BE2C (cell line): ENCODE data around the gene SPATA2.

Experiments used
- DNase-seq: peaks from one replicate; pipeline ENCODE4 v3.0.0-alpha.2; 2020
- H3K27me3 ChIP-seq: fragments of 250-450 bp; sonication (Bioruptor Pico); 2 replicates; pipeline ENCODE4 v1.5.1; 2020; ENCODE audit warnings: mild to moderate bottlenecking
- H3K36me3 ChIP-seq: fragments of 250-450 bp; sonication (Bioruptor Pico); 2 replicates; pipeline ENCODE4 v1.5.1; 2020; ENCODE audit warnings: mild to moderate bottlenecking
- H3K4me1 ChIP-seq: fragments of 250-450 bp; sonication (Bioruptor Pico); 2 replicates; pipeline ENCODE4 v1.5.1; 2020
- H3K4me3 ChIP-seq: 2 replicates; pipeline ENCODE4 v1.5.1; 2011; ENCODE audit warnings: low read depth, low read length
- H3K9me3 ChIP-seq: fragments of 250-450 bp; sonication (Bioruptor Pico); 2 replicates; pipeline ENCODE4 v1.5.1; 2020
- TF ChIP-seq, protein P1 (sequence below): IDR thresholded peaks from 2 replicates; pipeline ENCODE4 v1.5.1; 2012; ENCODE audit warnings: mild to moderate bottlenecking, low read depth, low read length

Gene SPATA2

DNA sequence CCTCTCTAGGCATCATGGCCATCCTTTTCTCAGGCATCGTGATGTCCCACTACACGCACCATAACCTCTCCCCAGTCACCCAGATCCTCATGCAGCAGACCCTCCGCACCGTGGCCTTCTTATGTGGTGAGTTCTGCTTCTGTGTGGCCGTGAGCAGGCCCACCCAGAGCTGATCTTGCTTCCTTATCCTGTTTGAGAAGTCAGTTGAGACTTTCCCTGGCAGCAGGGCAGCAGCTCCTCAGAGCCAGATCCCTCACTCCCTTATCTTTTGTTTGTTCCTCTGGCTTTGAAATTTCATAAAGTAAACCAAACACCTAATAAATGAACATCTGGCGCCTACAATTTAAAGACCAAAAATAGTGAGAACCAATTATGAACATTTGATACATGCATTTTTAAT, 40.6 kb downstream of the SPATA2 start:
- Histone ChIP-seq H3K9me3 (no peaks in the 10 kb centered on the region), H3K4me1 (no peaks in the 10 kb centered on the region), H3K27me3 (no peaks in the 10 kb centered on the region), H3K4me3 (no peak overlapping the region), H3K36me3 (no peaks in the 10 kb centered on the region)
- no peak for DNase-seq
- TF ChIP-seq, protein P1, sequence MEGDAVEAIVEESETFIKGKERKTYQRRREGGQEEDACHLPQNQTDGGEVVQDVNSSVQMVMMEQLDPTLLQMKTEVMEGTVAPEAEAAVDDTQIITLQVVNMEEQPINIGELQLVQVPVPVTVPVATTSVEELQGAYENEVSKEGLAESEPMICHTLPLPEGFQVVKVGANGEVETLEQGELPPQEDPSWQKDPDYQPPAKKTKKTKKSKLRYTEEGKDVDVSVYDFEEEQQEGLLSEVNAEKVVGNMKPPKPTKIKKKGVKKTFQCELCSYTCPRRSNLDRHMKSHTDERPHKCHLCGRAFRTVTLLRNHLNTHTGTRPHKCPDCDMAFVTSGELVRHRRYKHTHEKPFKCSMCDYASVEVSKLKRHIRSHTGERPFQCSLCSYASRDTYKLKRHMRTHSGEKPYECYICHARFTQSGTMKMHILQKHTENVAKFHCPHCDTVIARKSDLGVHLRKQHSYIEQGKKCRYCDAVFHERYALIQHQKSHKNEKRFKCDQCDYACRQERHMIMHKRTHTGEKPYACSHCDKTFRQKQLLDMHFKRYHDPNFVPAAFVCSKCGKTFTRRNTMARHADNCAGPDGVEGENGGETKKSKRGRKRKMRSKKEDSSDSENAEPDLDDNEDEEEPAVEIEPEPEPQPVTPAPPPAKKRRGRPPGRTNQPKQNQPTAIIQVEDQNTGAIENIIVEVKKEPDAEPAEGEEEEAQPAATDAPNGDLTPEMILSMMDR = no peak

DNA sequence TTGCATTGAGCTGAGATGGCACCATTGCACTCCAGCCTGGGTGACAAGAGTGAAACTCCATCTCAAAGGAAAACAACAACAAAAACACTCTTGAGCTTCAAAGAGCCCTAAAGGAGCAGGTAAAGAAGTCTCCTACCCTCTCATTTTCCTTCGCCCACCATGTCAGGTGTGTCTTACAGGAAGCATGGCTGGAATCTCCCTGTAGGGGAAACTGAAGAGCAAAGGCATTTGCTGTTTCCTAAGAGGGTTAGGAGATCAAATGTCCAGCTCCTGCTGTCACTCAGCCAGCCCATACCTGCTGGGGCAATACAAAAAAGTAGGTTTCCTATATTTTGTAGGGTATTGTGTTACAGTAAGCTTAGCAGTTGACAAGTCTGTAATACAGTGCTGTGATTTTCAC, 43.3 kb downstream of the SPATA2 start:
- Histone ChIP-seq H3K9me3 (no peaks in the 10 kb centered on the region), H3K4me1 (no peaks in the 10 kb centered on the region), H3K36me3 (no peaks in the 10 kb centered on the region), H3K27me3 (no peaks in the 10 kb centered on the region), H3K4me3 (no peak overlapping the region)
- TF ChIP-seq, protein P1 = no peak
- DNase-seq = no peak

DNA sequence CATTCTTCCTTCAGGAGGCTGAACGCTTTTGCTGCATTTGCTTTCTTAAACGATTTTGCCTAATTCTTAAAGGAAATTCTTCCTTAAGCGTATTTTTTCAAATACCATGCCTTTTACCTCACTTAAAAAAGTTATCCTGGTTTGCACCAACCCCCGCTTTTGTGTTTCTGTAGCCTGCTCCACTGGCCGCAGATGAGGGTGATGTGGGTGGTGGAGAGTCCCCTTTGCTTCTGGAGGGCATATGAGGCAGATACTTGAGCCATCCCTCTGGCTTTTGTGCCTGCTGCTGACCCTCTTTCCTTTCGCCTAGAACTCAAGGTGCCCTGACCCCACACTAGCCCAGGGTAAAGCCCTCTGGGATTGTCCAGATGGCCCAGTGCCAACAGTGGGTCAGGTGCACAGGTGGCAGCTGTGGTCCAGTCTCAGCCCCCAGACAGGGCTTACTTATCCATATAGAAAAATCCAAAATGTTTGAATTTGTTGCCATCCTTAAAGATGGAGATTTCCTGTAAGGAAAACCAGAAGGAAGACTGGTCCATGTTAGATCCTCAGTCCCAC, 43.9 kb downstream of the SPATA2 start:
- TF ChIP-seq, protein P1 = no peak
- Histone ChIP-seq H3K9me3 (no peaks in the 10 kb centered on the region), H3K4me3 (no peak overlapping the region), H3K27me3 (no peaks in the 10 kb centered on the region), H3K36me3 (no peaks in the 10 kb centered on the region), H3K4me1 (no peaks in the 10 kb centered on the region)
- DNase-seq = no peak

DNA sequence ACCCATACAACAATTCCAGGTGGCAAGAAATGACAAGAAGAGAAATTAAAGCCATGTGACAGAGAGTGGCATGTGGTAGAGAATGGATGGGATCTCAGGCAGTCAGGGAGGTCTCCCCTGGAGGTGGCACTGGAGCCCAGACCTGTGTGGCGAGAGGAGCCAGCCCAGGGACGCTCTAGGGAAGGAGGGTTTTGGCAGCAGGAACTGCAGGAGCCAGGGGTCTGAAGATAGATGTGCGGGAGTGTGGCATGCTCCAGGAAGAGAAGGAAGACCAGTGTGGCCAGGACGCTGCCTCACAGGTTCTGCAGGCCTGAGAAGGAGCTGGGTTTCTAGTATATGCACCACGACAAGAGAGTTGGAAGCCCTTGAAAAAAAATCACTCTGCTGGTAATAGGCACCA, 45.1 kb downstream of the SPATA2 start:
- H3K4me1 ChIP-seq = no peaks in the 10 kb centered on the region
- no peaks in the 10 kb centered on the region for H3K9me3 ChIP-seq
- no peak for DNase-seq
- no peaks in the 10 kb centered on the region for H3K36me3 ChIP-seq
- TF ChIP-seq, protein P1 = no peak
- no peaks in the 10 kb centered on the region for H3K27me3 ChIP-seq
- H3K4me3 ChIP-seq = no peak overlapping the region

DNA sequence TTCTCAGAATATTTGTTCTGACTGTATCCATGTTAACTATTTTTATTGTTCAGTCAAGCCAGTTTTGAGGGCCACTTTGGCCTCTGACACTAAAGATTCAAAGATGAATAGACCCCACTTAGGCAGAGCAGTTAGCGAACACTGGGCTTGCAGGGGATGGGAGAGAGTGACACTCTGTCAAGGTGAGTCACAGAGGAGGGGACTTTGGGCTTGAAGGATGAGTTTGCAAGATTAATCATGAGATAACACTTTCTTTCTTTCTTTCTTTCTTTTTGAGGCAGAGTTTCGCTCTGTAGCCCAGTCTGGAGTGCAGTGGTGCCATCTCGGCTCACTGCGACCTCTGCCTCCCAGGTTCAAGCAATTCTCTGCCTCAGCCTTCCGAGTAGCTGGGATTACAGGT, 46.4 kb downstream of the SPATA2 start:
- Histone ChIP-seq H3K4me3 (no peak overlapping the region), H3K27me3 (no peaks in the 10 kb centered on the region), H3K4me1 (no peaks in the 10 kb centered on the region), H3K9me3 (no peaks in the 10 kb centered on the region), H3K36me3 (no peaks in the 10 kb centered on the region)
- TF ChIP-seq, protein P1 = no peak
- DNase-seq = no peak

DNA sequence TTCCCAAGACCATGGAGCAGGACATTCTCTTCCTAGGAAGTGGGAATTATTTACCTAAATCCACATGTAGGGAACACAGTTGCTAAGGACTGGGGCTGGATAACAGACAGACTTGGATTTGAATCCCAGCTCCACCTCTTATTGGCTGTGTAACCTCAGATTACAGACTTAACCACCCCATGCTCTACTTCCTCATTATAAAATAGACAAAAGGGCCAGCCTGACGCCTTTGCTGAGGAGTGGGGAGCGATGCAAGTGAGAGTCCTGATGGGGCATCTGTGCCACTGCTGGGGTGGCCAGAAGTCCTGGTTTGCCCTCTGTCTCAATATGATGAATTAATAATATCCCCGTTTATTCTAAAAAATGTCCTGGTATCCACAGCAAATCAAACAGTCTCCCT, 46.8 kb downstream of the SPATA2 start:
- Histone ChIP-seq H3K4me3 (no peak overlapping the region), H3K36me3 (no peaks in the 10 kb centered on the region), H3K9me3 (no peaks in the 10 kb centered on the region), H3K4me1 (no peaks in the 10 kb centered on the region), H3K27me3 (no peaks in the 10 kb centered on the region)
- DNase-seq = no peak
- TF ChIP-seq, protein P1 = no peak
